Measurements from ENCODE around the gene DBNDD2. TPM values are rescaled to one million over a fixed set of nuclear protein-coding genes. Genes with fewer than 3 reads are reported as not detected.

DBNDD2 gene
- total RNA-seq, 6 experiments from 2014 or later, result 2.3 to 5.3 (median 3.3) TPM

DNA sequence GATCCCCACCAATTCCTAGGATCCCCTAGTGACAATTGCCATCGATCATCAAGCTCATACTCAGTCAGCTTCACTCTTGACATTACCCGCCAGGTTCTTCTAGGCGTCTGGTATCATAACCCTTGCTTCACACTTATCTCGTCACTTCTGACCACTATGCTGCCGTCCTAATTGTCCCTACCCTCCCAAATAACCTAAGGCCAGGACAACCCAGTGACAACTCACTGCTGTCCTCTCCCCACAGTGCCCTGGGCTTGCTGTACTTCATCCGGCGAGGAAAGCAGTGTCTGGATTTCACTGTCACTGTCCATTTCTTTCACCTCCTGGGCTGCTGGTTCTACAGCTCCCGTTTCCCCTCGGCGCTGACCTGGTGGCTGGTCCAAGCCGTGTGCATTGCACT, 41.5 kb upstream of the DBNDD2 start:
- Histone ChIP-seq H3K36me3 (peaks cover 0 to 29% (median 10%) of the 10 kb centered on the region in 4 donors), H3K4me1 (peaks cover 0 to 18% (median 4%) of the 10 kb centered on the region in 4 donors), H3K27ac (no peak overlapping the region), H3K4me3 (no peak overlapping the region), H3K27me3 (no peaks in the 10 kb centered on the region), H3K9me3 (no peaks in the 10 kb centered on the region)
- ATAC-seq, result no peak
- DNase-seq, result peak in 1 of 3 donors; percentile 10
- intact Hi-C loops (cut with DNase I), result no loop called here
- TF ChIP-seq POLR2A (IDR thresholded peaks at IDR 0.05), result no peak
- TF ChIP-seq, protein P1, sequence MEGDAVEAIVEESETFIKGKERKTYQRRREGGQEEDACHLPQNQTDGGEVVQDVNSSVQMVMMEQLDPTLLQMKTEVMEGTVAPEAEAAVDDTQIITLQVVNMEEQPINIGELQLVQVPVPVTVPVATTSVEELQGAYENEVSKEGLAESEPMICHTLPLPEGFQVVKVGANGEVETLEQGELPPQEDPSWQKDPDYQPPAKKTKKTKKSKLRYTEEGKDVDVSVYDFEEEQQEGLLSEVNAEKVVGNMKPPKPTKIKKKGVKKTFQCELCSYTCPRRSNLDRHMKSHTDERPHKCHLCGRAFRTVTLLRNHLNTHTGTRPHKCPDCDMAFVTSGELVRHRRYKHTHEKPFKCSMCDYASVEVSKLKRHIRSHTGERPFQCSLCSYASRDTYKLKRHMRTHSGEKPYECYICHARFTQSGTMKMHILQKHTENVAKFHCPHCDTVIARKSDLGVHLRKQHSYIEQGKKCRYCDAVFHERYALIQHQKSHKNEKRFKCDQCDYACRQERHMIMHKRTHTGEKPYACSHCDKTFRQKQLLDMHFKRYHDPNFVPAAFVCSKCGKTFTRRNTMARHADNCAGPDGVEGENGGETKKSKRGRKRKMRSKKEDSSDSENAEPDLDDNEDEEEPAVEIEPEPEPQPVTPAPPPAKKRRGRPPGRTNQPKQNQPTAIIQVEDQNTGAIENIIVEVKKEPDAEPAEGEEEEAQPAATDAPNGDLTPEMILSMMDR (IDR thresholded peaks at IDR 0.05), result no peak
- WGBS (ENCODE audit: insufficient coverage, low coverage, low lambda C conversion rate, missing lambda C conversion rate), result 93% methylated on average over 8 of the region's 11 CpGs

GRCh38 chr20:45367126-45367525, 41.0 kb upstream of the DBNDD2 start:
- H3K27ac ChIP-seq, result no peak overlapping the region
- intact Hi-C loops (cut with DNase I), result no loop called here
- DNase-seq (no peak), ATAC-seq (no peak)
- no peak overlapping the region for H3K4me3 ChIP-seq
- peaks cover 0 to 13% (median 4%) of the 10 kb centered on the region in 4 donors for H3K4me1 ChIP-seq
- H3K36me3 ChIP-seq, result peaks cover 0 to 29% (median 10%) of the 10 kb centered on the region in 4 donors
- TF ChIP-seq, protein P1 (IDR thresholded peaks at IDR 0.05), result no peak
- no peak for TF ChIP-seq POLR2A (IDR thresholded peaks at IDR 0.05)
- H3K27me3 ChIP-seq, result no peaks in the 10 kb centered on the region
- no peaks in the 10 kb centered on the region for H3K9me3 ChIP-seq

DNA sequence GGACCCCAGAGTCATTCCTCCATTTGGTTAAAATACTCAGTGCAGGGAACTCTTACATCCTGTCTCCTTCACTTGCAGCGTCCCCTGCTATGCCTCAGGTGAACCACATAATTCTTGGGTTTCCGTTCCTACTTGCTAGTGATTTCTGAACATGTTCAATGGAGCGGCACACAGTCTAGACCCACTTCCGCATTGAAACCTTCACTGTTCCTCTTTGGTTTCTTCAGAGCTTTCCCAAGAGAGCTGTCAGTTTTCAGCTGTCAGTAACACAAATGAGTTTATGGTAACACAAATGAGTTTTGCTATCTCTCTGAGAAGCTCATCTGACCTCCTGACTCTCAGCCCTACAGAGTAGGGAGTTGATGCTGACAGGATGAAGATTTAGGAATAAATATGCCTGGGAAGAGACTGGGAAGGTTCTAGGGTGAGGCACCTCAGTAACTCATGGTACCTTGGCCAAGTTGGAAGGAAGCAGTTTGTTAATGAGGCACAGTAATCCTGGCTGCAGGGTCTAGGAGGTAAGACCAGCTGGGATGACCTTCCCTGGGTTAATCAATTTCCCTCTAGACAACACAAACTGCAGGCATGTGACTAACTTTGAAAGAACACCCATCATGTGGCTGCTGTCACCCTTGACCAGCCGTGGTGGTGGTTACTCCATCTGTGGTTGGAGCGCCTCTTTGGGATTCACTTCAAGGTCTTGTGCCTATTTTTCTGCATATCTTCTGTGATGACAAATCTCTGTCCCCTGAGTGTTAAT, 39.7 kb upstream of the DBNDD2 start:
- H3K27ac ChIP-seq, result no peak overlapping the region

GRCh38 chr20:45370571-45371160, 37.4 kb upstream of the DBNDD2 start:
- Histone ChIP-seq H3K27me3 (no peaks in the 10 kb centered on the region), H3K9me3 (no peaks in the 10 kb centered on the region), H3K36me3 (peaks cover 0 to 23% (median 10%) of the 10 kb centered on the region in 4 donors), H3K27ac (no peak overlapping the region), H3K4me1 (peaks cover 0 to 7% (median 3%) of the 10 kb centered on the region in 4 donors), H3K4me3 (no peak overlapping the region)
- DNase-seq, result no peak
- ATAC-seq, result no peak
- intact Hi-C loops (cut with DNase I), result loop anchor here (10.0 kb wide), 2 partner anchors 54 to 74 kb away; no protein-coding TSS in a partner anchor
- WGBS (ENCODE audit: insufficient coverage, low coverage, low lambda C conversion rate, missing lambda C conversion rate), result 59% methylated on average over 3 of the region's 3 CpGs
- TF ChIP-seq POLR2A (IDR thresholded peaks at IDR 0.05), result no peak
- TF ChIP-seq, protein P1 (IDR thresholded peaks at IDR 0.05), result no peak

More for the DNA sequence above, 39.7 kb upstream of the DBNDD2 start:
- peaks cover 0 to 13% (median 7%) of the 10 kb centered on the region in 4 donors for H3K4me1 ChIP-seq
- ATAC-seq, result peak in 2 of 4 donors; percentile 24 to 30
- peak in 1 of 3 donors; percentile 39 for DNase-seq
- H3K36me3 ChIP-seq, result peaks cover 0 to 29% (median 10%) of the 10 kb centered on the region in 4 donors
- intact Hi-C loops (cut with DNase I), result no loop called here
- WGBS (ENCODE audit: insufficient coverage, low coverage, low lambda C conversion rate, missing lambda C conversion rate), result 33% methylated on average over 6 of the region's 6 CpGs
- H3K9me3 ChIP-seq, result no peaks in the 10 kb centered on the region
- no peak for TF ChIP-seq POLR2A (IDR thresholded peaks at IDR 0.05)
- TF ChIP-seq, protein P1 (IDR thresholded peaks at IDR 0.05), result no peak
- no peaks in the 10 kb centered on the region for H3K27me3 ChIP-seq
- no peak overlapping the region for H3K4me3 ChIP-seq
